Cardiac fibroblast (primary cell): ENCODE data around the gene TMC1.
A peak's percentile ranks its signal among the peaks of the same experiment; 100 is the strongest.

Experiments
- DNase-seq, 2 donors: peaks; one replicate each; pipeline versions ENCODE4 v3.0.0 to v3.0.0-alpha.2; 2010; ENCODE audit warnings: low read depth in 2 of 2
- H3K4me3 ChIP-seq, 2 donors: replicated peaks in 1 of 2; 1 replicate in 1 of 2; 2 replicates in 1 of 2; pipeline ENCODE4 v1.5.1; 2011; ENCODE audit warnings: low read depth in 2 of 2, low read length in 2 of 2, mild to moderate bottlenecking in 2 of 2, moderate library complexity in 1 of 2
- CTCF ChIP-seq: IDR thresholded peaks from one replicate; pipeline ENCODE4 v1.5.1; 2011; ENCODE audit warnings: low read depth, mild to moderate bottlenecking, low read length, inconsistent platforms

Gene TMC1

DNA sequence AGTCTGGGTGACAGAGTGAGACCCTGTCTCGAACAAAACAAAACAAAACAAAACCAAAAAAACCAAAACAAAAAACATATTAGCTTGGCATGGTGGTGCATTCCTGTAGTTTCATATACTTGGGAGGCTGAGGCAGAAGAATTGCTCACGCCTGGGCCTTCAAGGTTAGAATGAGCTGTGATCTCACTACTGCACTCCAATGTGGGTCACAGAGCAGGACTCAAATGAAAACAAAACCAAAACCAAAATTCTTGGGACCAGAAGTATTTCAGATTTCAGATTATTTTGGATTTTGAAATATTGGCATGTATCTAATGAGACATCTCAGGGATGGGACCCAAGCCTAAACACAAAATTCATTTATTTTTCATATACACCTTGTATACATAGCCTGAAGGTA, 80.2 kb downstream of the TMC1 start:
- no peak overlapping the region for H3K4me3 ChIP-seq
- no peak for TF ChIP-seq CTCF
- no peak for DNase-seq

- no peak overlapping the region for H3K4me3 ChIP-seq
- no peak for TF ChIP-seq CTCF
- peak in 1 of 2 donors; percentile 6 for DNase-seq
Measured at GRCh38 chr9:72612449-72612848, 91.0 kb downstream of the TMC1 start.

DNA sequence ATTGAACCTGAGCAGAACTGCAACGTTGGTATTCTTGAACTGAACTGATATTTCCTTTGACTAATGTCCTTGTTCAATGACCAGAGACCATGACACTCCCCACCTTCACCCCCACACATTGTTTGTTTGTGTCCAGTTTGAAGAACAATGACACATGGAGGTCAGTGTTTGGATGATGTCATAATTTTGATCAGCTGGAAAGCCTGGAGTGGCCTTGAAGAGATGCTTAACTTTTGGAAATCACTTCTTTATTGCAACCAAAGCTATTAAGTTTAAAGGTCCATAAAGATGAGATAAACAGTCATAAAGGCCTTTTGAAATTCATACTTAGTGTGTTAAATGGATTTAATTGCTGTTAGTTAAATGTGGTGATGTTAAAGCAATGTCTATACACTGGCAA, 92.7 kb downstream of the TMC1 start:
- H3K4me3 ChIP-seq, result no peak overlapping the region
- no peak for DNase-seq
- no peak for TF ChIP-seq CTCF

DNA sequence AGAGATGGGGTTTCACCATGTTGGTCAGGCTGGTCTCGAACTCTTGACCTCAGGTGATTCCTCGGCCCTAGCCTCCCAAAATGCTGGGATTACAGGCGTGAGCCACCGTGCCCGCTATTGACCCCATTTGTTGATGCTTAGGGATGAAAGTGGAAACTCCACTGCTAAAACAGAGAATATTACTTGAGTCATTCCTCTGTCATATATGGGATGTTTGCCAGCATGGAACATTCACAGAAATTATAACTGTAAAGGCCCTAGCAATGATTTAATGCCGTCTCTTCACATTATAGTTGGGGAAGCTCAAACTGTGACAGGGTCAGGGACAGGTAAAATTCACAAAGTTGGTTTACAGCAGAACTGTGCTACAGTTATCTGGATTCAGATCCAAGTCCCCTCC, 94.5 kb downstream of the TMC1 start:
- H3K4me3 ChIP-seq, result no peak overlapping the region
- DNase-seq, result peak in 1 of 2 donors; percentile 36
- TF ChIP-seq CTCF, result no peak

- H3K4me3 ChIP-seq, result no peak overlapping the region
- no peak for TF ChIP-seq CTCF
- no peak for DNase-seq
Measured at GRCh38 chr9:72618811-72619210, 97.4 kb downstream of the TMC1 start.

DNA sequence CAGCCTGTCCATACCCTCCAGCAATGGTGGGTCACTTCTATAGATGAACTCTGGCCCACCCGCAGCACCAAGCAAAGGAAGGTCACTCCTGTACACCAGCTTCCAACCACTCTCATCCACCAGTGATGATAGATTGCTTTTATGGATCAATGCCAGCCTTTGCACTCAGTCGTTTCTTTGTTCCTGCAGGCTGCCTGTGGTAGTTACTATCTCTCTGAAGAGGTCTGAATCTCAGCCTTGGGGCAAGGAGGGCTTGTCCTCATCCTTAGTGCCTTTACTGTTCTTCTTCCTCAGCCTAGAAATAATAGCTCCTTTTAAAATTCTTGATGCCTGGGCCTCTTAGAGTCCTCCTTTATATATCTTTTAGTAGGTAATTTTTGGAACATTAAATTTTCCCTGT, 100.8 kb downstream of the TMC1 start:
- no peak overlapping the region for H3K4me3 ChIP-seq
- DNase-seq, result no peak
- TF ChIP-seq CTCF, result no peak

DNA sequence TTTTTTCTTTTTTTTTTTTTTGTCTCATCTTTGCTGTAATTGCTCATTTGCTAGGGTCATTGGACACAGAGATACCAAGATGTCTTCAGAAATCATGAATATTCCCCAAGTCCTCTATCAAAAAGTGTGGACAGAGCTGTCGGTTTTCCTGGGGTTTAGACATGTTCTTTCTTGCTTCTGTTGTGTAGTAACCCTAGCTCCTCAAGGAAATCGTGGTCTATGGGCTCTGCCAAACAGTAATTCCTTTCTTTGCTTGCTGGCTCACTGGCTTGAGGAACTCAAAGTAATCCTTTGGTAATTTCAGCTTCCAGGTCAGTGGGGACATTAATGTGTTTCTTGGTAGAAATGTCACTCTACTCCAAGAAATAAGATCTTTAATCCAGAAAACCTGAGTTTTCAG, 101.7 kb downstream of the TMC1 start:
- no peak overlapping the region for H3K4me3 ChIP-seq
- peak in 1 of 2 donors; percentile 10 for DNase-seq
- no peak for TF ChIP-seq CTCF
